ENCODE data around the gene KIF5C.
"Not testable (repeated sequence)": the region's sequence is repeated elsewhere in the genome, so short reads cannot be mapped to it uniquely, and the experiment has no call there.

KIF5C gene

GRCh38 chr2:148853458-148853857 lies 21.6 kb upstream of the KIF5C start:
- H3K27ac ChIP-seq = no peak overlapping the region
- no peak for TF ChIP-seq ZFX (IDR thresholded peaks at IDR 0.05; ENCODE audit: borderline replicate concordance)
- TF ChIP-seq, protein P1, sequence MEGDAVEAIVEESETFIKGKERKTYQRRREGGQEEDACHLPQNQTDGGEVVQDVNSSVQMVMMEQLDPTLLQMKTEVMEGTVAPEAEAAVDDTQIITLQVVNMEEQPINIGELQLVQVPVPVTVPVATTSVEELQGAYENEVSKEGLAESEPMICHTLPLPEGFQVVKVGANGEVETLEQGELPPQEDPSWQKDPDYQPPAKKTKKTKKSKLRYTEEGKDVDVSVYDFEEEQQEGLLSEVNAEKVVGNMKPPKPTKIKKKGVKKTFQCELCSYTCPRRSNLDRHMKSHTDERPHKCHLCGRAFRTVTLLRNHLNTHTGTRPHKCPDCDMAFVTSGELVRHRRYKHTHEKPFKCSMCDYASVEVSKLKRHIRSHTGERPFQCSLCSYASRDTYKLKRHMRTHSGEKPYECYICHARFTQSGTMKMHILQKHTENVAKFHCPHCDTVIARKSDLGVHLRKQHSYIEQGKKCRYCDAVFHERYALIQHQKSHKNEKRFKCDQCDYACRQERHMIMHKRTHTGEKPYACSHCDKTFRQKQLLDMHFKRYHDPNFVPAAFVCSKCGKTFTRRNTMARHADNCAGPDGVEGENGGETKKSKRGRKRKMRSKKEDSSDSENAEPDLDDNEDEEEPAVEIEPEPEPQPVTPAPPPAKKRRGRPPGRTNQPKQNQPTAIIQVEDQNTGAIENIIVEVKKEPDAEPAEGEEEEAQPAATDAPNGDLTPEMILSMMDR (IDR thresholded peaks at IDR 0.05) = no peak

DNA sequence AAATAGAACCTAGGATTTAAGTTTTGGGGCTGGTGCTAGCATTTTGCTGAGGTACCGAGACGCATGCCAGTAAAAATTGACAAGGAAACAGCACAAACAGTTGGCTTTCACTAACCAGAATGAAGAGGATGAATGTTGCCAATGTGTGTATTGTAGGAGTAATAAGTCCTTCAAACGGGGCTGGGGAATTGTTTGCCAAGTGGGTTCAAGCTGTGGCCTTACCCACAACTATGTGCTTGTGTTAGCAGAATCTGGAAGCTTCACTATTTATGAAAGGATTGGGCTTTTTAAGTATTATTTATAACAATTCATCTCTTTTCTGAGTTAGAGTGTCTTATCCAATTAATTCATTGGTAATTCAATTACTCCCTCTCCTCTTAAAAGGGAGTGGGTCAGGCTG lies 15.0 kb upstream of the KIF5C start:
- no peak overlapping the region for H3K27ac ChIP-seq
- no peak for TF ChIP-seq ZFX (IDR thresholded peaks at IDR 0.05; ENCODE audit: borderline replicate concordance)
- TF ChIP-seq, protein P1 (IDR thresholded peaks at IDR 0.05) = no peak

DNA sequence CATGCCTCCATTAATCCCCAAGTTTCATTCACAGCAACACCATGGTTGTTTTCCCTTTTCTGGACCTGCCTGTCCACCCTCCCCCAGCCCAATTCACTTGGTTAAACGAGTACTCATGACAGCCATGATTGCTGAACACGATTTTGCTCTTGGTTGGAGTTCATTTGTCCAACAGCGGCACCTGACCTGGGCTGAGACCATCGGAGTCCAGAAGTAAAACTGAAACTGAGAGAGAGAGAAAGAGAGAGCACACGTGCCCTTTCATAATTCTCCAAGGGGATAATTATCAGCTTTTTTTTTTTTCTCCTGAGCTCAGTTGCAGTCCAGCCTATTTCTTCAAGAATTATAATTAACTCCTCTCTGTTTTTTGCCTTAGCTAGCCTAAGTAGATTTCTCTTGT lies 13.7 kb upstream of the KIF5C start:
- no peak for TF ChIP-seq ZFX (IDR thresholded peaks at IDR 0.05; ENCODE audit: borderline replicate concordance)
- TF ChIP-seq, protein P1 (IDR thresholded peaks at IDR 0.05) = no peak

DNA sequence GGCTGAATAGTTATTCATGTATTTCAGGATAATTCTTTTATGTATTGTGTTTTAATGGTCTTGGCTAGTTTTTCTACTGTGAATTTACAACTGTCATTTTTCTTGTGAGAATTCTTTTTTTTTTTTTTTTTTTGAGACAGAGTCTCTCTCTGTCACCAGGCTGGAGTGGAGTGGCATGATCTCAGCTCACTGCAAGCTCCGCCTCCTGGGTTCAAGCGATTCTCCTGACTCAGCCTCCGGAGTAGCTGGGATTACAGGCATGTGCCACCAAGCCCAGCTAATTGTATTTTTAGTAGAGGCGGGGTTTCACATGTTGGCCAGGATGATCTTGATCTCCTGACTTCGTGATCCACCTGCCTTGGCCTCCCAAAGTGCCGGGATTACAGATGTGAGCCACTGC lies 12.5 kb upstream of the KIF5C start:
- not testable (repeated sequence) for H3K27ac ChIP-seq

More for the DNA sequence above, 13.7 kb upstream of the KIF5C start:
- H3K27ac ChIP-seq = no peak overlapping the region

DNA sequence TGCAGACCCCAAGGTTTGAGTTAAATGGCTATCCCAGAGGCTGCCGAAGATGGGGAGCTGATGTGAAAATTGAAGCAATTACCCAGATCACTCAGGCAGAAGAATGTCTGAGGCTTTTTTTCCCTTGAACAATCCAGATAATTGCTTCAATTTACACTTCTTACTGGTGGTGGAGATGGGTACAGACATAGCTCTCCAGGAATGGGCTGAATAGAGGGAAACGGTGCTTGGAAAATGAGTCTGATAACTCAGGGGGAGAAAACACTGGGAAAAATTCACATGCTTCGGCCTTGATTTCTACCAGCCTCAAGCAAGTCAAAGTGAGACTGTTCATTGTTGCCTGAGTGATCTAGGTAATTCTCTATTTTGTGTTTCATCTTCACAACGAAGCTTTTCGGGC lies 9.5 kb upstream of the KIF5C start:
- H3K27ac ChIP-seq = no peak overlapping the region
- TF ChIP-seq ZFX (IDR thresholded peaks at IDR 0.05; ENCODE audit: borderline replicate concordance) = no peak
- TF ChIP-seq, protein P1 (IDR thresholded peaks at IDR 0.05) = no peak

DNA sequence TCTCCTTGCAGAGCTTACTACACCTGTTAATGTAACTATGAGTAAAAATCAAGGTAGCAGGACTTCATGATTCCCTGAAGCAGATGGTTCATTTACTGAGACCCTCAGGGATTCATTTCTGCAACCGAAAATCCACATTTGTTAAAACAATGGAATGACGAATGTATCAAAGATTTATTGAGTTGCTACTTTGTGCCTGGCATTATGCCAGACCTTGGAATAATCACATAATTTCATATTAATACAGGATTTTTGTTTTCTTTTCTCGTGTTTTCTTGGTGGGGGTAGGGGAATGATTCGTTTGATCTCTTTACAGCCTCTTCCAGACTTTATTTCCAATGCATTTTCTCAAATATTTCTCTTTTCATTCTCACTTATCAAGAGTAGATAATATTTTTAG lies 8.9 kb upstream of the KIF5C start:
- H3K27ac ChIP-seq = no peak overlapping the region
- no peak for TF ChIP-seq ZFX (IDR thresholded peaks at IDR 0.05; ENCODE audit: borderline replicate concordance)
- TF ChIP-seq, protein P1 (IDR thresholded peaks at IDR 0.05) = no peak

GRCh38 chr2:148867079-148867769 lies 7.8 kb upstream of the KIF5C start:
- TF ChIP-seq, protein P1 (IDR thresholded peaks at IDR 0.05) = no peak
- no peak for TF ChIP-seq ZFX (IDR thresholded peaks at IDR 0.05; ENCODE audit: borderline replicate concordance)
- H3K27ac ChIP-seq = no peak overlapping the region
